ENCODE measurements around the gene FARSB.

FARSB gene

GRCh38 chr2:222545823-222546795 lies 109.8 kb downstream of the FARSB start:
- DNase-seq, result peak; percentile 39

- no peak for DNase-seq
Measured at GRCh38 chr2:222544661-222545060, 111.2 kb downstream of the FARSB start.

GRCh38 chr2:222538535-222538934 lies 117.4 kb downstream of the FARSB start:
- DNase-seq, result no peak

GRCh38 chr2:222535477-222535876 lies 120.4 kb downstream of the FARSB start:
- no peak for DNase-seq

- DNase-seq, result no peak
Measured at GRCh38 chr2:222532315-222532714, 123.6 kb downstream of the FARSB start.

- DNase-seq, result no peak
Measured at GRCh38 chr2:222526480-222527277, 129.2 kb downstream of the FARSB start.

- DNase-seq, result no peak
Measured at GRCh38 chr2:222525811-222526210, 130.1 kb downstream of the FARSB start.

- DNase-seq, result no peak
Measured at GRCh38 chr2:222523783-222524544, 131.9 kb downstream of the FARSB start.

- DNase-seq, result no peak
Measured at GRCh38 chr2:222522082-222522481, 133.8 kb downstream of the FARSB start.

- DNase-seq, result no peak
Measured at GRCh38 chr2:222521099-222521498, 134.8 kb downstream of the FARSB start.

Data from NCI-H82 (cell line).